Thyroid gland (tissue), 4 donors: Measurements from ENCODE around the gene NRIP1. TPM values are rescaled to one million over a fixed set of nuclear protein-coding genes. Genes with fewer than 3 reads are reported as not detected.
"Not testable (repeated sequence)": the region's sequence is repeated elsewhere in the genome, so short reads cannot be mapped to it uniquely, and the experiment has no call there.

Source experiments
- DNase-seq, 2 donors: peaks; one replicate each; pipeline ENCODE4 v3.0.0-alpha.2; 2019
- H3K27ac ChIP-seq, 3 donors: fragments of 200-600 bp; sonication (generic); 1 replicate in 2 of 3; 2 replicates in 1 of 3; pipeline ENCODE4 v1.5.1; 2016 to 2019; ENCODE audit warnings: mild to moderate bottlenecking in 1 of 3, moderate library complexity in 1 of 3
- H3K27me3 ChIP-seq: fragments of 200-600 bp; sonication (generic); one replicate; pipeline ENCODE4 v1.5.1; 2019
- H3K36me3 ChIP-seq, 2 donors: fragments of 200-600 bp; sonication (generic); one replicate each; pipeline ENCODE4 v1.5.1; 2016 to 2019
- H3K4me1 ChIP-seq, 2 donors: fragments of 200-600 bp; sonication (generic); one replicate each; pipeline ENCODE4 v1.5.1; 2017 to 2019
- H3K4me3 ChIP-seq, 3 donors: fragments of 200-600 bp; sonication (generic); replicated peaks in 1 of 3; 1 replicate in 2 of 3; 2 replicates in 1 of 3; pipeline ENCODE4 v1.5.1; 2016; ENCODE audit warnings: mild to moderate bottlenecking in 1 of 3
- H3K9me3 ChIP-seq: fragments of 200-600 bp; sonication (generic); one replicate; pipeline ENCODE4 v1.5.1; 2017
- CTCF ChIP-seq, 6 experiments: fragments of 200-600 bp in 3 of 6; fragments of 450-650 bp in 3 of 6; sonication (generic) in 3 of 6; IDR thresholded peaks; one replicate each; pipeline ENCODE4 v1.5.1; 2016 to 2019; ENCODE audit warnings: antibody characterized with exemption in 6 of 6, mild to moderate bottlenecking in 2 of 6, inconsistent platforms in 1 of 6, moderate library complexity in 1 of 6
- POLR2A ChIP-seq, 2 donors: fragments of 450-650 bp; IDR thresholded peaks; one replicate each; pipeline ENCODE4 v1.6.1; 2017; ENCODE audit warnings: antibody characterized with exemption in 2 of 2, mild to moderate bottlenecking in 2 of 2, moderate library complexity in 1 of 2
- WGBS, 2 donors: methylation state at CpG; one replicate each; pipeline ENCODE4 v1.1.5; 2017; 5-methylcytosine and 5-hydroxymethylcytosine counted together
- intact Hi-C: fragments of 100-400 bp; cut with DNase I; formaldehyde crosslinking; loops from one replicate; pipeline ENCODE4 v1.15.1; 2023
- total RNA-seq, 4 donors: library from RNA; depleted of rRNA; stranded (reverse); fragments of >200 nt; gene quantifications; one replicate each; pipeline ENCODE4 v1.2.3, GENCODE V29; 2016

NRIP1 gene
- total RNA-seq, 4 donors from 2014 or later = 19.4 to 37.5 (median 28.2) TPM

DNA sequence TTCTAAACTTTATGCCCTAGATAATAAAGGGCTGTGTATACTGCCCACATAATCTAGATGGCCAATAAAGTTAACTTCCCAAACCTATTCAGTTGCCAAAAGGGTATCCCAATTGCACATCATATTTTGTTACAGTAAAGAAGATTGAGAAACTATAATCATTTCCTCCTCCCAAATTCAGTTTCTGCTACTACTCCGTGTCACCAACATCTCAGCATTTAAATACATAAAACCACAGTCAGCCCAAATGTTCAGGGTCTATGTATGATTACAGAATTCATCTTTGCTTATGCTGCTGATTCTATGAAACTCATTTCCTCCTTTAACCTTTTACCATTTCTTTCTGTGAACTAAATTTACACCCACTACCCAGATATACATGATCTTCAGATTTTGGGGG is 28.6 kb downstream of the NRIP1 start:
- 80 to 90% methylated on average over 1 of the region's 1 CpG for WGBS, 2 donors
- Histone ChIP-seq H3K27ac (no peak overlapping the region), H3K27me3 (no peaks in the 10 kb centered on the region), H3K36me3 (no peaks in the 10 kb centered on the region), H3K9me3 (no peaks in the 10 kb centered on the region), H3K4me3 (no peak overlapping the region), H3K4me1 (peaks cover 0 to 10% of the 10 kb centered on the region in 2 donors)
- intact Hi-C loops = no loop called here
- DNase-seq = no peak
- no peak for TF ChIP-seq POLR2A (IDR thresholded peaks at IDR 0.05)
- TF ChIP-seq CTCF (IDR thresholded peaks at IDR 0.05) = no peak

DNA sequence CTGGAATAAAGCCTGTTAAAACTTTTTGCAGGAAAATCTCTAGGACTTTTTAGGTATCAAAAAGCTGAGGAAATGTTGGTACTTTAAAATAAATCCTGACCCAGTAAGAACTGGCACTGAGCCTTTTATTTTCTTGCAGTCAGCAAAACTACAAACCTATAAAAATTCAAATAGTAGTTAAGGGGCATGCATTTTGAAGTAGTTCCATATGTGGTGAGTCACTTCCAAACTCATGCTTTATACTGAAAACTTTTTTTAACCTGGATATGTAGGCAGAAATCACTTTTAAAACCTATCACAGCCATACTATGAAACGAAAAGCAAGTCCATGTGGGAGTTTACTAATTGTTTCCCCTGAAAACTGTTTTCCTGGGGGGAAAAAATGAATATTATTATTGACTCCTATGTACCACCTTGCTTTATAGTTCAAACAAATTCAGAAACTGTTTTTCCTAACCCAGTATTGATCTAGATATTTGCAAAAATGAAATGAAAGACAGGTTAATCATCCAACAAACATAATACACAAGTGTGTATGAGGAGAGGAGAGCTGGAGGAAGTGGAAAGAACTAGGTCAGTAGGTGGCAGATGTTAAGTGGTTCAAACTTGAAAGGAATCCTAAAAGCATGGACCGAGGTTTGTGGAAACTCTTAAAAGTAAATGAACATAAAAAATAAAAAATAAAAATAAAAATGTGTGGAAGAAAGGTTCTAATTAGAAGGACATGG is 30.5 kb downstream of the NRIP1 start:
- Histone ChIP-seq H3K27ac (no peak overlapping the region), H3K9me3 (no peaks in the 10 kb centered on the region), H3K36me3 (no peaks in the 10 kb centered on the region), H3K4me3 (no peak overlapping the region), H3K27me3 (no peaks in the 10 kb centered on the region), H3K4me1 (peaks cover 0 to 10% of the 10 kb centered on the region in 2 donors)
- no peak for DNase-seq
- 19 to 24% methylated on average over 2 of the region's 2 CpGs for WGBS, 2 donors
- TF ChIP-seq CTCF (IDR thresholded peaks at IDR 0.05) (peak in 1 of 6 experiments; percentile 14), POLR2A (IDR thresholded peaks at IDR 0.05) (no peak)
- intact Hi-C loops = no loop called here

DNA sequence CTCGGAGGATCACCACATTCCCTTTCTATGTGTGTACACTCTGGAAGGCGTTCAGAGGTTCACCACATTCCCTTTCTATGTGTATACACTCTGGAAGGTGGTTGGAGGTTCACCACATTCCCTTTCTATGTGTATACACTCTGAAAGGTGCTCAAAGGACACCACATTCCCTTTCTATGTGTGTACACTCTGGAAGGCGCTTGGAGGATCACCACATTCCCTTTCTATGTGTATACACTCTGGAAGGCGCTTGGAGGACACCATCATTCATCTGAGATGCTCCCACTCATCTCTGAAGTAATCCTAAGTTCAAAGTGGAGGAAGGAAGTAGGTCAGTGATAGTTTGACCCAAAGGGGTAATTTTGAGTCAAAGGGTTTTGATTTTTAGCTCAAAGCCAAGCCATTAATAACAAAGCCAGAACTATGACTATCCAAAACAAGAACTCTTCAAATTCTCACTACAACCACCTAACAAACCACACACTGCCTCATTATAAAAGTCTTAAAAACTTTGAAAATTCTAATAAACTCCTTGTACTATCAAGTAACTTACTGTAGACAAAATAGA is 32.9 kb downstream of the NRIP1 start:
- H3K9me3 ChIP-seq = no peaks in the 10 kb centered on the region
- intact Hi-C loops = no loop called here
- peaks cover 0 to 10% of the 10 kb centered on the region in 2 donors for H3K4me1 ChIP-seq
- TF ChIP-seq CTCF (IDR thresholded peaks at IDR 0.05) (no peak), POLR2A (IDR thresholded peaks at IDR 0.05) (no peak)
- H3K27ac ChIP-seq = no peak overlapping the region
- H3K36me3 ChIP-seq = no peaks in the 10 kb centered on the region
- H3K4me3 ChIP-seq = no peak overlapping the region
- WGBS, 2 donors = 90 to 97% methylated on average over 4 of the region's 4 CpGs
- no peak for DNase-seq
- no peaks in the 10 kb centered on the region for H3K27me3 ChIP-seq

DNA sequence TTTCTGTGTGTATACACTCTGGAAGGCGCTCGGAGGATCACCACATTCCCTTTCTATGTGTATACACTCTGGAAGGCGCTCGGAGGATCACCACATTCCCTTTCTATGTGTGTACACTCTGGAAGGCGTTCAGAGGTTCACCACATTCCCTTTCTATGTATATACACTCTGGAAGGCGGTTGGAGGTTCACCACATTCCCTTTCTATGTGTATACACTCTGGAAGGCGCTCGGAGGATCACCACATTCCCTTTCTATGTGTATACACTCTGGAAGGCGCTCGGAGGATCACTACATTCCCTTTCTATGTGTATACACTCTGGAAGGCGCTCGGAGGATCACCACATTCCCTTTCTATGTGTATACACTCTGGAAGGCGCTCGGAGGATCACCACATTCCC is 33.4 kb downstream of the NRIP1 start:
- H3K36me3 ChIP-seq, DNase-seq, H3K27me3 ChIP-seq, H3K9me3 ChIP-seq, intact Hi-C loops, H3K27ac ChIP-seq, H3K4me1 ChIP-seq, H3K4me3 ChIP-seq: not testable (repeated sequence)
- 89 to 92% methylated on average over 14 of the region's 14 CpGs for WGBS, 2 donors

DNA sequence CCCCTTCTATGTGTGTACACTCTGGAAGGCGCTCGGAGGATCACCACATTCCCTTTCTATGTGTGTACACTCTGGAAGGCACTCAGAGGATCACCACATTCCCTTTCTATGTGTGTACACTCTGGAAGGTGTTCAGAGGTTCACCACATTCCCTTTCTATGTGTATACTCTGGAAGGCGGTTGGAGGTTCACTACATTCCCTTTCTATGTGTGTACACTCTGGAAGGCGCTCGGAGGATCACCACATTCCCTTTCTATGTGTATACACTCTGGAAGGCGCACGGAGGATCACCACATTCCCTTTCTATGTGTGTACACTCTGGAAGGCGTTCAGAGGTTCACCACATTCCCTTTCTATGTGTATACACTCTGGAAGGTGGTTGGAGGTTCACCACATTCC is 33.9 kb downstream of the NRIP1 start:
- 91% methylated on average over 8 of the region's 8 CpGs for WGBS, 2 donors
- not testable (repeated sequence) for H3K4me3 ChIP-seq, H3K27me3 ChIP-seq

DNA sequence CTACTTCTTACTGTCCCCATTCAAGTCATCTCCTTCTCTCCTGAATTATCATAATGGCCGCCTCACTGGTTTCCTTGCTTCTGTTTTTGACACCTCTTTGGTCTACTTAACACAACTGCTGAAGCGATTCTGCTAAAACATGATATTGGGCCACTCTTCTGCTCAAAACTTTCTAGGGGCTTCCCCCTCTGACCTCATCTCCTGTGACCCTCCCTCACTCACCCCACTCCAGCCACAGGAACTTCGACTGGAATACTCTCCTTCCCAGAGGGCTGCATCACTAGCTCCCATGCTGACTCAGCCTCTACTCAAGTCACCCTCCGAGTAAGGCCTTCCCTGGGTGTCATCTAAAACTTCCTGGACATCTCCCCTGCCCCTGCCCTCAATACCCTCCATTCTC is 35.7 kb downstream of the NRIP1 start:
- H3K9me3 ChIP-seq = no peaks in the 10 kb centered on the region
- H3K36me3 ChIP-seq = no peaks in the 10 kb centered on the region
- H3K27me3 ChIP-seq = no peaks in the 10 kb centered on the region
- 83 to 85% methylated on average over 4 of the region's 4 CpGs for WGBS, 2 donors
- no peak for DNase-seq
- TF ChIP-seq POLR2A (IDR thresholded peaks at IDR 0.05) = no peak
- no peak for TF ChIP-seq CTCF (IDR thresholded peaks at IDR 0.05)
- no peak overlapping the region for H3K4me3 ChIP-seq
- peaks cover 0 to 4% of the 10 kb centered on the region in 2 donors for H3K4me1 ChIP-seq
- H3K27ac ChIP-seq = no peak overlapping the region
- intact Hi-C loops = no loop called here

More for the DNA sequence above, 33.9 kb downstream of the NRIP1 start:
- intact Hi-C loops, H3K9me3 ChIP-seq, H3K4me1 ChIP-seq, DNase-seq, H3K36me3 ChIP-seq, H3K27ac ChIP-seq: not testable (repeated sequence)
